WERI-Rb-1 (cell line): Measurements from ENCODE around the gene SLAMF9.

Experiments used
- DNase-seq: peaks from one replicate; pipeline ENCODE4 v3.0.0-alpha.2; 2020
- H3K27ac ChIP-seq: fragments of 250-450 bp; sonication (Bioruptor Pico); 2 replicates; pipeline ENCODE4 v1.5.1; 2020; ENCODE audit warnings: mild to moderate bottlenecking, moderate library complexity
- H3K27me3 ChIP-seq: fragments of 250-450 bp; sonication (Bioruptor Pico); 2 replicates; pipeline ENCODE4 v1.5.1; 2021; ENCODE audit warnings: mild to moderate bottlenecking, low read depth, moderate library complexity; ENCODE audit not compliant: insufficient read depth, severe bottlenecking
- H3K36me3 ChIP-seq: fragments of 250-450 bp; sonication (Bioruptor Pico); 2 replicates; pipeline ENCODE4 v1.5.1; 2020; ENCODE audit warnings: mild to moderate bottlenecking, moderate library complexity
- H3K4me3 ChIP-seq: 2 replicates; pipeline ENCODE4 v1.5.1; 2011; ENCODE audit warnings: low read depth, mild to moderate bottlenecking, control low read depth, low read length
- H3K9me3 ChIP-seq: fragments of 250-450 bp; sonication (Bioruptor Pico); 2 replicates; pipeline ENCODE4 v1.5.1; 2021; ENCODE audit warnings: mild to moderate bottlenecking, moderate library complexity; ENCODE audit not compliant: severe bottlenecking
- TF ChIP-seq, protein P1 (sequence below): IDR thresholded peaks from 2 replicates; pipeline ENCODE4 v1.5.1; 2011; ENCODE audit warnings: low read depth, mild to moderate bottlenecking, control low read depth, inconsistent platforms, low read length

Gene SLAMF9

DNA sequence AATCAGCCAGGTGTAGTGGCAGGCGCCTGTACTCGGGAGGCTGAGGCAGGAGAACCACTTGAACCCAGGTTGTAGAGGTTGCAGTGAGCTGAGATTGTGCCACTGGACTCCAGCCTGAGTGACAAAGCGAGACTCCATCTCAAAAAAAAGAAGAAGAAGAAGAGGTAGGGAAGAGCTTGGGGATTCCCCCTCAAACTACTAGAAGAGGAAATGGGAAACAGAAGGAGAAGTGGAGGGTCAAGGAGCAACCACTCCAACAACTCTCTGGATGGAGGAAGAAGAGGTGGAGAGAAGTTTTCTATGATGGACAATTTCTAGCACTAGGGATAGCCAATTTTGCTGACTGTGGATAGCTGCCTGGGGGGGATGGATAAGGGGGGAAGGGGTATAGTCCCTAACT is 14.9 kb upstream of the SLAMF9 start:
- Histone ChIP-seq H3K36me3 (no peaks in the 10 kb centered on the region), H3K9me3 (no peaks in the 10 kb centered on the region), H3K27me3 (no peaks in the 10 kb centered on the region), H3K4me3 (no peak overlapping the region), H3K27ac (no peak overlapping the region)
- DNase-seq, result no peak
- TF ChIP-seq, protein P1, sequence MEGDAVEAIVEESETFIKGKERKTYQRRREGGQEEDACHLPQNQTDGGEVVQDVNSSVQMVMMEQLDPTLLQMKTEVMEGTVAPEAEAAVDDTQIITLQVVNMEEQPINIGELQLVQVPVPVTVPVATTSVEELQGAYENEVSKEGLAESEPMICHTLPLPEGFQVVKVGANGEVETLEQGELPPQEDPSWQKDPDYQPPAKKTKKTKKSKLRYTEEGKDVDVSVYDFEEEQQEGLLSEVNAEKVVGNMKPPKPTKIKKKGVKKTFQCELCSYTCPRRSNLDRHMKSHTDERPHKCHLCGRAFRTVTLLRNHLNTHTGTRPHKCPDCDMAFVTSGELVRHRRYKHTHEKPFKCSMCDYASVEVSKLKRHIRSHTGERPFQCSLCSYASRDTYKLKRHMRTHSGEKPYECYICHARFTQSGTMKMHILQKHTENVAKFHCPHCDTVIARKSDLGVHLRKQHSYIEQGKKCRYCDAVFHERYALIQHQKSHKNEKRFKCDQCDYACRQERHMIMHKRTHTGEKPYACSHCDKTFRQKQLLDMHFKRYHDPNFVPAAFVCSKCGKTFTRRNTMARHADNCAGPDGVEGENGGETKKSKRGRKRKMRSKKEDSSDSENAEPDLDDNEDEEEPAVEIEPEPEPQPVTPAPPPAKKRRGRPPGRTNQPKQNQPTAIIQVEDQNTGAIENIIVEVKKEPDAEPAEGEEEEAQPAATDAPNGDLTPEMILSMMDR, result no peak

DNA sequence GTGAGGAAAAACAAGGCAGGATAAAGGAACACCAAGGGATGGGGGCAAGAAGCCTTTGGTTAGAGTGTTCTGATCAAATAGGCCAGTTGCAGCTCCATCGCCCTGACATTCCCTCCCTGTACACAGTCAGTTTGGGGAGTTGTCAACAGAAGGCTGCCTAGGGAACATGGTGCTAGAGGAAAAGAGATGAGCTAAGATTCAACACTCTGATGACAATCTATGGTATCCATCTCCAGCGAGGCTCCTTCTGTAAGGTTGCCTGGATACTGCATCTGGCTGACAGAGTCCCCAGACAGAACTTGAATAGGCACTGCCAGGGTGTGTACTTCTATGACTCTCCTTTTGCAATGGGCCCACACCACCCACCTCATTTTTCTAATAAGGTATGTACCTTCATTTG is 11.2 kb upstream of the SLAMF9 start:
- TF ChIP-seq, protein P1, result no peak

DNA sequence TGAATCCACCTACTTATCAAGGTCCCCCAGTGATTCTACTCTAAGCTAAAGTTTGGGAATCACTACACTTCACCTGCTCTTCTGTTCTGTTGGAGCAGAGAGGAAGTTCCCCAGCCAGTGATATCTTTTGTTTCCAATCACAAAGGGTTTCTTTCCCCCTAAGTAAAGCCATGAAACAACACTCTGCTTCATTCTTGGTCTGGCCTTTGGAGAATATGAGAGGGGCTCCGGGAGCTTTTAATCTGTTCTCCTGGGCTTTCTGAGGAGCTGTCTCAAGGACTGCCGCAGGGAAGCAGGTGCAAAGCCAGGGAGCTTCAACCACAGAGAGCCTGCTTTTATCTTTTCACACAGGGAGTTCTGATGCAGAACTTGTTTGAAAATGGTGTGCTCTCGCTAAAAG is 10.1 kb upstream of the SLAMF9 start:
- H3K36me3 ChIP-seq, result no peaks in the 10 kb centered on the region
- TF ChIP-seq, protein P1, result no peak
- no peak for DNase-seq

More for the DNA sequence above, 11.2 kb upstream of the SLAMF9 start:
- DNase-seq, result no peak
- Histone ChIP-seq H3K36me3 (no peaks in the 10 kb centered on the region), H3K27me3 (no peaks in the 10 kb centered on the region), H3K4me3 (no peak overlapping the region), H3K27ac (no peak overlapping the region), H3K9me3 (no peaks in the 10 kb centered on the region)

DNA sequence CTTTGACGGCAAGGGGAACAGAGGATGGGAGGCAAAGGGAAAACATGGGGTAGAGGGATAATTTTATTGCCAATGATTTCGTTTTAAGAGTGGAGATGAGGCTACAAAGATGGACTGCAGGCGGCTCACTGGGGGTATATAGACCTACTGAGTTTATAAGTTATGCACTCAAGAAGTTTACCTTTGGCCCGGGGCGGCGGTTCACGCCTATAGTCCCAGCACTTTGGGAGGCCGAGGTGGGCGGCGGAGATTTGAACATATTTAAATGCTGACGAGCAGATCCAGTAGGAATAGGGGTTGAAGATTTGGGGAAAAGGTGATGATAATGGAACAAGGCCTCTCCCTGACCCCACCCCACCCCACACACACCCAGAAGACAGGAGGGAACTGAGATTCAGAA is 8.1 kb upstream of the SLAMF9 start:
- TF ChIP-seq, protein P1, result no peak
- H3K27ac ChIP-seq, result no peak overlapping the region
- no peak for DNase-seq
- H3K27me3 ChIP-seq, result no peaks in the 10 kb centered on the region
- no peaks in the 10 kb centered on the region for H3K9me3 ChIP-seq
- no peaks in the 10 kb centered on the region for H3K36me3 ChIP-seq
- no peak overlapping the region for H3K4me3 ChIP-seq

More for the DNA sequence above, 10.1 kb upstream of the SLAMF9 start:
- no peak overlapping the region for H3K4me3 ChIP-seq
- no peak overlapping the region for H3K27ac ChIP-seq
- no peaks in the 10 kb centered on the region for H3K9me3 ChIP-seq
- no peaks in the 10 kb centered on the region for H3K27me3 ChIP-seq

DNA sequence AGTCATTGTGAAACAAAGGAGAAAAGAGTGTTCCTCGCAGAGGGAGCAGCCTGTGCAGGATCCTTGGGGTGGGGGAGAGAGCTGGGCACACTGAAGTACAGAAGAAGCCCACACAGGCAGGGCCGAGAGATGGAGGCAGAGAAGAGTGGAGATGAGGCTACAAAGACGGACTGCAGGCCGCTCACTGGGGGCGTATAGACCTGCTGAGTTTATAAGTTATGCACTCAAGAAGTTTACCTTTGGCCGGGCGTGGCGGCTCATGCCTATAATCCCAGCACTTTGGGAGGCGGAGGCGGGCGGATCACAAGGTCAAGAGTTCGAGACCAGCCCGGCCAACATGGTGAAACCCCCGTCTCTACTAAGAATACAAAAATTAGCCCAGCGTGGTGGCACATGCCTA is 7.6 kb upstream of the SLAMF9 start:
- H3K9me3 ChIP-seq, result no peaks in the 10 kb centered on the region
- no peak overlapping the region for H3K27ac ChIP-seq
- H3K36me3 ChIP-seq, result no peaks in the 10 kb centered on the region
- no peak for DNase-seq
- TF ChIP-seq, protein P1, result no peak
- no peaks in the 10 kb centered on the region for H3K27me3 ChIP-seq
- no peak overlapping the region for H3K4me3 ChIP-seq

DNA sequence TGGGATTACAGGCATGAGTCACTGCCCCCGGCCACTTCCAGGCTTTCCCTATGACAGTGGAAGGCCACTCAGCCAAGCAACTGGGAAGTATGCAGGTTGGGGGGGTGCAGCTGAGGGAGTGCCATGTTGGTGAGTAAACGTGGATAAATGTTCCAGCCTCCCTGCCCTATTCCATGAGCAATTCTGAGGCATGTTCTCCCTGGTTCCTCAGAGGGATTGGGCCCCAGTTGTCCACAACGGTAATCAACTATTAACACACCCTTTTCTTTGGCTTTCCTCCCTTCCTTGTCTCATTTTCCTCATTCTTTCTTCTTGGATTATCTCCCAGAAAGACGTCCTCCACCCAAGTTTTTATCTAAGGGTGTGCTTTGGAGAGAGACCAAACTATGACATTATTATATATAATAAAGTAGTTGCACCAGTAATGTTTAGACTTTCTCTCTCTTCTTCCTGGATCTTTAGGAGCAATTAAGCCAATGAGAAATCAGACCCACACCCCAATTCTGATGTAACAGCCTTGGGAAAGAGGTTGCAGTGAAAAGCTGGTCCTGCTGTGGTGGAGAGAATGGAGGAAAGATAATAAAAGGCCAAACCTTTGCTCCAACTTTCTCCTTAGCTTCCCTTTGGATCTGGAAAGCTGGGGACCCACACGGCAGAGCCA is 6.8 kb upstream of the SLAMF9 start:
- DNase-seq, result no peak
- Histone ChIP-seq H3K27ac (no peak overlapping the region), H3K4me3 (no peak overlapping the region), H3K9me3 (no peaks in the 10 kb centered on the region), H3K27me3 (no peaks in the 10 kb centered on the region), H3K36me3 (no peaks in the 10 kb centered on the region)
- TF ChIP-seq, protein P1, result no peak
